Measurements from ENCODE around the gene VGF.

VGF gene

DNA sequence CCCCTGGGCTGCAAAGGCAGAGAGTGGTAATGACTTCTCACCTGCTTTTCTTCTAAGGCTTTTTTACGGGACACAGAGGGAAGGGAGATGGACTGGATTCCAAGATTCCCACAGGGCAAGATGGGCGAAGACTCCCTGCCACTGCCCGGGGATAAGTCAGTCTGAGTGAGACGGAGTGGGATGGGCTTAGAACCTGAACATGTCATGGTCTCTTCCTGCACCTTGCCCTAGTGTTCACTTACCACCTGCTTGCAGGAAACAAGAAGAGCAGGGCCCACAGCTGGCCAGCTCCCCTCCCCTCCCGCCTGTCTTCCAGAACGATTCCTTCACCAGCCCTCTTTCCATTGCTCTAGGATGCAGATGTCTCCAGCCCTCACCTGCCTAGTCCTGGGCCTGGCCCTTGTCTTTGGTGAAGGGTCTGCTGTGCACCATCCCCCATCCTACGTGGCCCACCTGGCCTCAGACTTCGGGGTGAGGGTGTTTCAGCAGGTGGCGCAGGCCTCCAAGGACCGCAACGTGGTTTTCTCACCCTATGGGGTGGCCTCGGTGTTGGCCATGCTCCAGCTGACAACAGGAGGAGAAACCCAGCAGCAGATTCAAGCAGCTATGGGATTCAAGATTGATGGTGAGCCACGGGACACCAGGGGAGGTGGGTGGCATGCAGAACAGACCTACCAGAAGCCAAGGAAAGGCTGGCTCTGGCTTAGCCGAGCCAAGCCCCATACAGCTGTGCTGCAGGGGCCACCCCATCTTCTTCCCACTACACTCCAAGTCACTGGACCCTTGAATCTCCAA lies 37.1 kb downstream of the VGF start:
- CTCF ChIA-PET, result interaction anchor here (0.5 to 6.7 kb wide), 5 partner anchors 9 to 89 kb away, joined by 3 to 37 read pairs (median 4); partner anchors contain the start of gene PLOD3
- POLR2A ChIA-PET, result no interaction called here
- Histone ChIP-seq H3K36me3 (ENCODE audit: control insufficient read depth in 2 of 2, insufficient read depth in 1 of 2, low read length in 2 of 2) (no peaks in the 10 kb centered on the region), H3K4me3 (ENCODE audit: low read depth, low read length) (no peak overlapping the region), H3K9me3 (ENCODE audit: control insufficient read depth, insufficient read depth, low read depth, low read length) (no peaks in the 10 kb centered on the region), H3K27ac (ENCODE audit: extremely low read depth, low read depth, low read length) (no peak overlapping the region), H3K4me1 (ENCODE audit: control insufficient read depth, insufficient read depth, low read length) (no peaks in the 10 kb centered on the region; the same call in 1 of the 2 replicates)
- TF ChIP-seq ZNF239 (tag by site-specific recombination; IDR thresholded peaks at IDR 0.05), result no peak
- TF ChIP-seq ZNF600 (tag by site-specific recombination; IDR thresholded peaks at IDR 0.05), result peak; percentile 43; the same call in 1 of the 2 replicates
- TF ChIP-seq ZBTB21 (tag by site-specific recombination; IDR thresholded peaks at IDR 0.05), result no peak
- peak; percentile 74 for TF ChIP-seq ZIC2 (tag by site-specific recombination; IDR thresholded peaks at IDR 0.05)
- TF ChIP-seq ZNF433 (tag by site-specific recombination; IDR thresholded peaks at IDR 0.05; ENCODE audit: low read depth), result no peak
- no peak for TF ChIP-seq ZBTB1 (tag by site-specific recombination; IDR thresholded peaks at IDR 0.05)
- TF ChIP-seq ZNF623 (tag by site-specific recombination; IDR thresholded peaks at IDR 0.05), result no peak

DNA sequence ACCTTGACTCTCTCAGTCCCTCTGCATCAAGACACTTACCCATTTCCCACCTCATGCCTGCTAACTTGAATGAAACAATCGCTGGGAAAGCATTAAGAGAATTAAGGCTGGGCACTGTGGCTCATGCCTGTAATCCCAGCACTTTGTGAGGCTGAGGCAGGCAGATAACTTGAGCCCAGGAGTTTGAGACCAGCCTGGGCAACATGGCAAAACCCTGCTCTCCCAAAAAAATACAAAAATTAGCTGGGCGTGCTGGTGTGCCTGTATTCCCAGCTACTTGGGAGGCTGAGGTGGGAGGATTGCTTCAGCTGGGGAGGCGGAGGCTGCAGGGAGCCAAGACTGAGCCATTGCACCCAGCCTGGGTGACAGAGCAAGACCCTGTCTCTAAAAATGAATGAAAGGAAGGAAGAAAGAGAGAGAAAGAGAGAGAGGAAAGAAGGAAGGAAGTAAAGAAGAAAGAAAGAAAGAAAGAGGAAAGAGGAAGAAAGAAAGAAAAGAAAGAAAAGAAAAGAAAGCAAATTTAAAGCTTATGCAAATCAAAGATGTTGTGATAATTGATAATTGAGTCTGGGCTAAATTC lies 37.8 kb downstream of the VGF start:
- Histone ChIP-seq H3K27ac (ENCODE audit: extremely low read depth, low read depth, low read length) (no peak overlapping the region), H3K36me3 (ENCODE audit: control insufficient read depth in 2 of 2, insufficient read depth in 1 of 2, low read length in 2 of 2) (no peaks in the 10 kb centered on the region), H3K4me1 (ENCODE audit: control insufficient read depth, insufficient read depth, low read length) (no peaks in the 10 kb centered on the region; the same call in 1 of the 2 replicates), H3K4me3 (ENCODE audit: low read depth, low read length) (no peak overlapping the region), H3K9me3 (ENCODE audit: control insufficient read depth, insufficient read depth, low read depth, low read length) (no peaks in the 10 kb centered on the region)
- ChIA-PET POLR2A (no interaction called here), CTCF (interaction anchor here (0.7 to 6.7 kb wide), 3 partner anchors 10 to 30 kb away, joined by 3 to 37 read pairs (median 5); no protein-coding TSS in a partner anchor)
- TF ChIP-seq ZNF366 (tag by site-specific recombination; conservative IDR thresholded peaks at IDR 0.05) (peak; percentile 85), ZNF785 (tag by site-specific recombination; IDR thresholded peaks at IDR 0.05) (no peak)

DNA sequence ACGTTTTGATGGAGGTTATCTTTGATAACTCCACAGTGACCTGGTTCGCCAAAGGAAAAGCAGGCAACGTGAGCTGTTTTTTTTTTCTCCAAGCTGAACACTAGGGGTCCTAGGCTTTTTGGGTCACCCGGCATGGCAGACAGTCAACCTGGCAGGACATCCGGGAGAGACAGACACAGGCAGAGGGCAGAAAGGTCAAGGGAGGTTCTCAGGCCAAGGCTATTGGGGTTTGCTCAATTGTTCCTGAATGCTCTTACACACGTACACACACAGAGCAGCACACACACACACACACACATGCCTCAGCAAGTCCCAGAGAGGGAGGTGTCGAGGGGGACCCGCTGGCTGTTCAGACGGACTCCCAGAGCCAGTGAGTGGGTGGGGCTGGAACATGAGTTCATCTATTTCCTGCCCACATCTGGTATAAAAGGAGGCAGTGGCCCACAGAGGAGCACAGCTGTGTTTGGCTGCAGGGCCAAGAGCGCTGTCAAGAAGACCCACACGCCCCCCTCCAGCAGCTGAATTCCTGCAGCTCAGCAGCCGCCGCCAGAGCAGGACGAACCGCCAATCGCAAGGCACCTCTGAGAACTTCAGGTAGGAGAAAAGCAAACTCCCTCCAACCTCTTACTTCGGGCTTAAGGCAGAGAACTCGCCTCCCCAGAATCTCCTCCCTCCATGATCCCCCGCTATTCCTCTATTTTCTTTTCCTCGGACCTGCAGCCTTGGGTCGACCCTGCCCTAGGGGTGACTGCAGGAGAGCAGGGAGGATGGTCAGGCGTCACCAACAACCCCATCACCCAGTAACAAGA lies 38.5 kb downstream of the VGF start, which contains the start of gene SERPINE1:
Gene SERPINE1, plus strand, starts transcription at position 454 of the 809 bp plus-strand sequence. CDS start 1,290 bp downstream, outside the sequence.
- peak within 1 kb of the TSS; percentile 4; the same call in 1 of the 2 replicates for H3K4me3 ChIP-seq (ENCODE audit: low read depth, low read length)
- H3K27ac ChIP-seq (ENCODE audit: extremely low read depth, low read depth, low read length), result no peak within 1 kb of the TSS
- H3K36me3 ChIP-seq (ENCODE audit: control insufficient read depth in 2 of 2, insufficient read depth in 1 of 2, low read length in 2 of 2), result no peaks in the 10 kb centered on the region
- no peaks in the 10 kb centered on the region for H3K9me3 ChIP-seq (ENCODE audit: control insufficient read depth, insufficient read depth, low read depth, low read length)
- POLR2A ChIA-PET, result interaction anchor here (0.6 to 1.6 kb wide), 6 partner anchors 10 to 39 kb away, joined by 3 to 4 read pairs (median 3); partner anchors contain the start of gene VGF
- CTCF ChIA-PET, result interaction anchor here (0.7 to 6.7 kb wide), 4 partner anchors 11 to 42 kb away, joined by 3 to 37 read pairs (median 6); partner anchors contain the start of gene TRIM56
- H3K4me1 ChIP-seq (ENCODE audit: control insufficient read depth, insufficient read depth, low read length), result no peaks in the 10 kb centered on the region; the same call in 1 of the 2 replicates
- TF ChIP-seq ZNF600 (tag by site-specific recombination; IDR thresholded peaks at IDR 0.05) (peak; percentile 62), GLI2 (tag by site-specific recombination; IDR thresholded peaks at IDR 0.05; ENCODE audit: borderline replicate concordance, low read depth) (no peak), ZNF561 (tag by site-specific recombination; IDR thresholded peaks at IDR 0.05; ENCODE audit: borderline replicate concordance) (no peak), EGR2 (tag by site-specific recombination; IDR thresholded peaks at IDR 0.05; ENCODE audit: low read depth) (peak; percentile 92), ZSCAN30 (tag by site-specific recombination; IDR thresholded peaks at IDR 0.05) (no peak), ZNF19 (tag by site-specific recombination; IDR thresholded peaks at IDR 0.05; ENCODE audit: low read depth) (no peak), OVOL3 (tag by site-specific recombination; IDR thresholded peaks at IDR 0.05) (no peak), ZBTB17 (tag by site-specific recombination; IDR thresholded peaks at IDR 0.05) (peak; percentile 39; the same call in 1 of the 2 replicates), GFI1B (tag by site-specific recombination; IDR thresholded peaks at IDR 0.05) (no peak), MYNN (tag by site-specific recombination; IDR thresholded peaks at IDR 0.05; ENCODE audit: borderline replicate concordance) (no peak), ZNF114 (tag by site-specific recombination; IDR thresholded peaks at IDR 0.05) (no peak), ZNF548 (tag by site-specific recombination; IDR thresholded peaks at IDR 0.05) (no peak), HOXD13 (CRISPR knock-in tag; IDR thresholded peaks at IDR 0.05; ENCODE audit: borderline replicate concordance) (no peak), PRDM1 (tag by site-specific recombination; IDR thresholded peaks at IDR 0.05) (no peak), ZNF175 (tag by site-specific recombination; IDR thresholded peaks at IDR 0.05) (no peak), ZFP37 (tag by site-specific recombination; IDR thresholded peaks at IDR 0.05) (peak; percentile 47; the same call in 1 of the 2 replicates), ZNF596 (tag by site-specific recombination; IDR thresholded peaks at IDR 0.05) (no peak), ZNF558 (tag by site-specific recombination; IDR thresholded peaks at IDR 0.05) (0 out of 2 replicates have a peak, but pooled peaks have one; percentile 42)
- TF ChIP-seq, protein P1, sequence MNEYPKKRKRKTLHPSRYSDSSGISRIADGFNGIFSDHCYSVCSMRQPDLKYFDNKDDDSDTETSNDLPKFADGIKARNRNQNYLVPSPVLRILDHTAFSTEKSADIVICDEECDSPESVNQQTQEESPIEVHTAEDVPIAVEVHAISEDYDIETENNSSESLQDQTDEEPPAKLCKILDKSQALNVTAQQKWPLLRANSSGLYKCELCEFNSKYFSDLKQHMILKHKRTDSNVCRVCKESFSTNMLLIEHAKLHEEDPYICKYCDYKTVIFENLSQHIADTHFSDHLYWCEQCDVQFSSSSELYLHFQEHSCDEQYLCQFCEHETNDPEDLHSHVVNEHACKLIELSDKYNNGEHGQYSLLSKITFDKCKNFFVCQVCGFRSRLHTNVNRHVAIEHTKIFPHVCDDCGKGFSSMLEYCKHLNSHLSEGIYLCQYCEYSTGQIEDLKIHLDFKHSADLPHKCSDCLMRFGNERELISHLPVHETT (tag by site-specific recombination; IDR thresholded peaks at IDR 0.05), result no peak
- TF ChIP-seq, protein P2, sequence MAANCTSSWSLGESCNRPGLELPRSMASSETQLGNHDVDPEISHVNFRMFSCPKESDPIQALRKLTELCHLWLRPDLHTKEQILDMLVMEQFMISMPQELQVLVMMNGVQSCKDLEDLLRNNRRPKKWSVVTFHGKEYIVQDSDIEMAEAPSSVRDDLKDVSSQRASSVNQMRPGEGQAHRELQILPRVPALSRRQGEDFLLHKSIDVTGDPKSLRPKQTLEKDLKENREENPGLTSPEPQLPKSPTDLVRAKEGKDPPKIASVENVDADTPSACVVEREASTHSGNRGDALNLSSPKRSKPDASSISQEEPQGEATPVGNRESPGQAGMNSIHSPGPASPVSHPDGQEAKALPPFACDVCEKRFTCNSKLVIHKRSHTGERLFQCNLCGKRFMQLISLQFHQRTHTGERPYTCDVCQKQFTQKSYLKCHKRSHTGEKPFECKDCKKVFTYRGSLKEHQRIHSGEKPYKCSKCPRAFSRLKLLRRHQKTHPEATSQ (tag by site-specific recombination; IDR thresholded peaks at IDR 0.05), result no peak

Measured in HEK293 (cell line).